K562 (cell line): ENCODE measurements around the gene MPHOSPH9. TPM values are rescaled to one million over a fixed set of nuclear protein-coding genes. Genes with fewer than 3 reads are reported as not detected.

ENCODE experiments used
- CBFA2T3 ChIP-seq: fragments of 450-650 bp; IDR thresholded peaks from 2 replicates; pipeline ENCODE4 v1.6.1; 2017
- HDAC3 ChIP-seq: fragments of 450-650 bp; IDR thresholded peaks from 2 replicates; pipeline ENCODE4 v1.6.1; 2018; ENCODE audit warnings: borderline replicate concordance, mild to moderate bottlenecking, moderate library complexity; ENCODE audit not compliant: partially characterized antibody
- ZNF184 ChIP-seq: sonication (generic); formaldehyde crosslinking; IDR thresholded peaks from 2 replicates; pipeline ENCODE4 v1.5.0; 2020; ENCODE audit warnings: missing genetic modification reagents
- polyA plus RNA-seq, 8 experiments: library from polyadenylated mRNA; depleted of rRNA in 4 of 8; stranded (reverse) in 5 of 8; unstranded in 3 of 8; fragments of >200 nt; fragmentation: Nextera tagmentation in 2 of 8; fragmentation: Illumina TruSeq in 1 of 8; extraction: Ambion mirVana in 2 of 8; extraction: Trizol in 1 of 8; gene quantifications; 2 replicates each; pipeline versions ENCODE4 v1.2.1 to v1.2.3, GENCODE V29; 2011 to 2014; ENCODE audit warnings: inconsistent platforms in 1 of 8, missing spikeins in 1 of 8
- total RNA-seq, 7 experiments: library from RNA; depleted of rRNA in 6 of 7; stranded (reverse); fragments of >200 nt in 6 of 7; fragmentation: Illumina TruSeq in 2 of 7; extraction: Trizol in 2 of 7; gene quantifications; 2 replicates each; pipeline versions ENCODE4 v1.2.1 to v1.2.3, GENCODE V29; 2011 to 2021; ENCODE audit warnings: low replicate concordance in 1 of 7
- TF ChIP-seq, protein P1 (sequence below): sonication (generic); formaldehyde crosslinking; IDR thresholded peaks from 2 replicates; pipeline ENCODE4 v1.8.0; 2023; ENCODE audit warnings: mild to moderate bottlenecking, missing genetic modification reagents
- TF ChIP-seq, protein P2 (sequence below): fragments of 450-650 bp; IDR thresholded peaks from 2 replicates; pipeline ENCODE4 v1.6.1; 2017; ENCODE audit warnings: antibody characterized with exemption

Gene MPHOSPH9
- total and polyA plus RNA-seq, 9 of the 15 experiments (the other 6 are each of a cell fraction or from before 2014, with no cell fraction given): 14.2 to 103 (median 54.5) TPM

DNA sequence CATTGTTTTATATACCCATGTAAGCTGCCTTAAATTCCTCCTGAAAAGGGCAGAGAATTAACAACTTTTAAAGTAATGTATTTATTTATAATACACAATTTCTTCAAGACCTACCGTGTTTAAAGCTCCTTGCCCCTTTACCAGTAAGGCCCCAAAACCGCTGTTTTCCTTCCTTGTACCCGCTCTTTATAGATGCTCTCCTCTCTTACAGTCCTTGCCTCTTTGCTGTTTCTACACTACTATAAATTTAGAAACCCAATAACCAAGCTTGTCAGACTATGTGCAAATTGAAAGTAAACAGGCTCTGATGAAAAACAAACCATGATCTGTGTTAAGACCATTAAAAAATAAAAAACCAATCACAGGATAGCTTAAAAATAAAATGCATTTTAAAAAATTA lies 3.9 kb downstream of the MPHOSPH9 start (continued):
- TF ChIP-seq, protein P1, sequence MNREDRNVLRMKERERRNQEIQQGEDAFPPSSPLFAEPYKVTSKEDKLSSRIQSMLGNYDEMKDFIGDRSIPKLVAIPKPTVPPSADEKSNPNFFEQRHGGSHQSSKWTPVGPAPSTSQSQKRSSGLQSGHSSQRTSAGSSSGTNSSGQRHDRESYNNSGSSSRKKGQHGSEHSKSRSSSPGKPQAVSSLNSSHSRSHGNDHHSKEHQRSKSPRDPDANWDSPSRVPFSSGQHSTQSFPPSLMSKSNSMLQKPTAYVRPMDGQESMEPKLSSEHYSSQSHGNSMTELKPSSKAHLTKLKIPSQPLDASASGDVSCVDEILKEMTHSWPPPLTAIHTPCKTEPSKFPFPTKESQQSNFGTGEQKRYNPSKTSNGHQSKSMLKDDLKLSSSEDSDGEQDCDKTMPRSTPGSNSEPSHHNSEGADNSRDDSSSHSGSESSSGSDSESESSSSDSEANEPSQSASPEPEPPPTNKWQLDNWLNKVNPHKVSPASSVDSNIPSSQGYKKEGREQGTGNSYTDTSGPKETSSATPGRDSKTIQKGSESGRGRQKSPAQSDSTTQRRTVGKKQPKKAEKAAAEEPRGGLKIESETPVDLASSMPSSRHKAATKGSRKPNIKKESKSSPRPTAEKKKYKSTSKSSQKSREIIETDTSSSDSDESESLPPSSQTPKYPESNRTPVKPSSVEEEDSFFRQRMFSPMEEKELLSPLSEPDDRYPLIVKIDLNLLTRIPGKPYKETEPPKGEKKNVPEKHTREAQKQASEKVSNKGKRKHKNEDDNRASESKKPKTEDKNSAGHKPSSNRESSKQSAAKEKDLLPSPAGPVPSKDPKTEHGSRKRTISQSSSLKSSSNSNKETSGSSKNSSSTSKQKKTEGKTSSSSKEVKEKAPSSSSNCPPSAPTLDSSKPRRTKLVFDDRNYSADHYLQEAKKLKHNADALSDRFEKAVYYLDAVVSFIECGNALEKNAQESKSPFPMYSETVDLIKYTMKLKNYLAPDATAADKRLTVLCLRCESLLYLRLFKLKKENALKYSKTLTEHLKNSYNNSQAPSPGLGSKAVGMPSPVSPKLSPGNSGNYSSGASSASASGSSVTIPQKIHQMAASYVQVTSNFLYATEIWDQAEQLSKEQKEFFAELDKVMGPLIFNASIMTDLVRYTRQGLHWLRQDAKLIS: no peak
- no peak for TF ChIP-seq ZNF184 (CRISPR knock-in tag)
- TF ChIP-seq HDAC3: no peak
- TF ChIP-seq CBFA2T3: no peak
- TF ChIP-seq, protein P2, sequence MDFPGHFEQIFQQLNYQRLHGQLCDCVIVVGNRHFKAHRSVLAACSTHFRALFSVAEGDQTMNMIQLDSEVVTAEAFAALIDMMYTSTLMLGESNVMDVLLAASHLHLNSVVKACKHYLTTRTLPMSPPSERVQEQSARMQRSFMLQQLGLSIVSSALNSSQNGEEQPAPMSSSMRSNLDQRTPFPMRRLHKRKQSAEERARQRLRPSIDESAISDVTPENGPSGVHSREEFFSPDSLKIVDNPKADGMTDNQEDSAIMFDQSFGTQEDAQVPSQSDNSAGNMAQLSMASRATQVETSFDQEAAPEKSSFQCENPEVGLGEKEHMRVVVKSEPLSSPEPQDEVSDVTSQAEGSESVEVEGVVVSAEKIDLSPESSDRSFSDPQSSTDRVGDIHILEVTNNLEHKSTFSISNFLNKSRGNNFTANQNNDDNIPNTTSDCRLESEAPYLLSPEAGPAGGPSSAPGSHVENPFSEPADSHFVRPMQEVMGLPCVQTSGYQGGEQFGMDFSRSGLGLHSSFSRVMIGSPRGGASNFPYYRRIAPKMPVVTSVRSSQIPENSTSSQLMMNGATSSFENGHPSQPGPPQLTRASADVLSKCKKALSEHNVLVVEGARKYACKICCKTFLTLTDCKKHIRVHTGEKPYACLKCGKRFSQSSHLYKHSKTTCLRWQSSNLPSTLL: no peak
